Hindlimb muscle (tissue), 1 donor: ENCODE data around the gene SLC5A1. TPM values are rescaled to one million over a fixed set of nuclear protein-coding genes. Genes with fewer than 3 reads are reported as not detected.
"Not testable (repeated sequence)": the region's sequence is repeated elsewhere in the genome, so short reads cannot be mapped to it uniquely, and the experiment has no call there.

Experiments
- DNase-seq: peaks from one replicate; pipeline ENCODE4 v3.0.0-alpha.2; 2013
- polyA plus RNA-seq: library from polyadenylated mRNA; unstranded; fragments of 120-200 nt; gene quantifications from one replicate; pipeline ENCODE4 v1.2.1, GENCODE V29; 2013; ENCODE audit not compliant: insufficient read length

The SLC5A1 gene
- polyA plus RNA-seq, 1 donor = 2.2 TPM

DNA sequence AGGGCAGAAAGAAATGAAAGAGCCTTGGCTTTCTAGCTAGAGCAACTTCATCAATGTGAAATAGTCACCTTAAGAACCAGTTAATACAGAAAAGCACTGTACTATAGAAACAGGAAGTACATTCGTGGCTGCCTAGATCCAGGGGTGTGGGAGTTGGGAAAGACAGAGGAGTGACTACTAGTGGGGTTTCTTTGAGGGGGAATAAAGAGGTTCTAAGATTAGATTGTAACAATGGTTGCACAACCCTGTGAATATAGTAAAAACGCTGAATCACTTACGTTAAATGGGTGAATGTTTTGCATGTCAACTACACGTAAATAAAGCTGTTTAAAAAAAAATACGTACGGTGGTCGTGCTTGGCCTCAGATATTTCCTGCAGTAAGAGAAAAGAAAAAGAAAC, 107.6 kb downstream of the SLC5A1 start:
- not testable (repeated sequence) for DNase-seq

GRCh38 chr22:32151641-32152040, 108.6 kb downstream of the SLC5A1 start:
- not testable (repeated sequence) for DNase-seq

DNA sequence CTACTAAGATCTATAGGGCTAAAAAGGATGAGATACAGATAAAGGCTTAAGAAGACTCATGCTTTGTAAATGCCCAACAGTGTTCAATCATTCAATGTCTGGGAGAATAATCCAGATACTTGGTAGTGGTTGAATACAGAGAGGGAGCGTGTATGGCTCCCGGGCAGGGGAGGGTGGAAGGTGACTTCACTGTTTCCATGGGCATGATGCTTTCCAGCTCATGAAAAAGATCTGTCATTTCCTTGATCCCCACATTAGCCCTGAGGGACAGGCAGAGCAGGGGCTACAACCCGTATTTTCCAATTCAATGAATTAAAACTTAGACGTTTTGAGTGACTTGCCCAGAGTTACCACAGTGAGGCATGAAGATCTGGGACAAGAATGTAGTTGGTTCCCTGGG, 111.7 kb downstream of the SLC5A1 start:
- DNase-seq = not testable (repeated sequence)

- not testable (repeated sequence) for DNase-seq
Measured at GRCh38 chr22:32157632-32158031, 114.6 kb downstream of the SLC5A1 start.

- no peak for DNase-seq
Measured at GRCh38 chr22:32158712-32159533, 115.9 kb downstream of the SLC5A1 start, which contains the start of gene C22orf42. C22orf42 (minus strand) TSS chr22:32159303; CDS start chr22:32159215, 88 bp downstream.

DNA sequence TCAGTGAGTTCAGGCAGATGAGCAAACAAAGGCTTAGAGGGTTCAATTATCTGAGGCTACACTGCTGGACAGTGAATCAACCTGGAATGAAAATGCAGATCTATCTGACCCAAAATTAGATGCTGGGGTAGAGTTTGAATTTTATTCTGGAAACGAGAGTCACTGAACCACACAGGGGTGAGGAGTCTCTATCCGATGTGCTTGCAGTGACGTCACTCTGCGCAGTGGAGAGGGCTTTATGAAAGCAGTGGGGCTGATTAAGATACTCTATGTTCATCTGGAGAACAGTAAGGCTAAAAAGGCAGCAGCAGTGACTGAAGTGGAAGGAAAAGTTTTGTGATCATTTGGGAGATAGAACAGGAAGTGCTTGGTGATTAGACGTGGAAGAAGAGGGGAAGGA, 117.3 kb downstream of the SLC5A1 start:
- not testable (repeated sequence) for DNase-seq

Other genes with a start within 250 kb of the SLC5A1 start
- 92.0 TPM for gene YWHAH, start 98.7 kb upstream of the SLC5A1 start, polyA plus RNA-seq
- not detected for gene C22orf42, start 116.0 kb downstream of the SLC5A1 start, polyA plus RNA-seq
- not detected for gene RFPL2, start 161.8 kb downstream of the SLC5A1 start, polyA plus RNA-seq
- gene SLC5A4, start 212.1 kb downstream of the SLC5A1 start, polyA plus RNA-seq = 1.0 TPM